ENCODE data around the gene KCNQ1.

The KCNQ1 gene

GRCh38 chr11:2794046-2794967 is 349.5 kb downstream of the KCNQ1 start:
- no peak for TF ChIP-seq CTCF (IDR thresholded peaks at IDR 0.05; ENCODE audit: low read depth, low read length)
- DNase-seq (ENCODE audit: extremely low read depth, low read depth) = no peak

- TF ChIP-seq CTCF (IDR thresholded peaks at IDR 0.05; ENCODE audit: low read depth, low read length) = no peak
- no peak for DNase-seq (ENCODE audit: extremely low read depth, low read depth)
Measured at GRCh38 chr11:2794968-2795322, 350.1 kb downstream of the KCNQ1 start.

DNA sequence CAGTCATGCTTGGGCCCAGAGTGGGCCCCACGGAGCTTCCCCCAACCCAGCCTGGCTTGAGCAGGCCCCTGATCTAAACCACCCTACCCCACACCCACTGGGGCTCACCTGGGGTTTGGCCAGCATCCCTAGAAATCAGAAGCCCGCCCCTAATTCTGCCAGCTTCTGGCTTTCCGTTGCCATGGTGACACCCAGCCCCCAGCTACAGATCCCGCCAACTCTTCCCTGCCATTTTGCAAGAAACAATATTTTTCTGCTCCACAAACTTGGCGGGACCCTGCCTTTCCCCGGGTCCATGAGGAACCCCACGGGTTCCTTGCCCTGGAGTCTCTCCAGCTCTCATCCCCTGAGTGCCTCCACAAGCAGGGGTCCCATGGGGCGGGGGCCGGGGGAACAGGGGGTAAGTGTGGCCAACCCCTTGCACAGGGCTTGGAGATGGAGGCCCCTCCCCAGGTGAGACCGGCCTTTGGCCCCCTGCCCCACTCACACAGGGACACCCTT is 350.7 kb downstream of the KCNQ1 start:
- DNase-seq (ENCODE audit: extremely low read depth, low read depth) = no peak
- TF ChIP-seq CTCF (IDR thresholded peaks at IDR 0.05; ENCODE audit: low read depth, low read length) = no peak

GRCh38 chr11:2796091-2796490 is 351.3 kb downstream of the KCNQ1 start:
- no peak for DNase-seq (ENCODE audit: extremely low read depth, low read depth)
- no peak for TF ChIP-seq CTCF (IDR thresholded peaks at IDR 0.05; ENCODE audit: low read depth, low read length)

DNA sequence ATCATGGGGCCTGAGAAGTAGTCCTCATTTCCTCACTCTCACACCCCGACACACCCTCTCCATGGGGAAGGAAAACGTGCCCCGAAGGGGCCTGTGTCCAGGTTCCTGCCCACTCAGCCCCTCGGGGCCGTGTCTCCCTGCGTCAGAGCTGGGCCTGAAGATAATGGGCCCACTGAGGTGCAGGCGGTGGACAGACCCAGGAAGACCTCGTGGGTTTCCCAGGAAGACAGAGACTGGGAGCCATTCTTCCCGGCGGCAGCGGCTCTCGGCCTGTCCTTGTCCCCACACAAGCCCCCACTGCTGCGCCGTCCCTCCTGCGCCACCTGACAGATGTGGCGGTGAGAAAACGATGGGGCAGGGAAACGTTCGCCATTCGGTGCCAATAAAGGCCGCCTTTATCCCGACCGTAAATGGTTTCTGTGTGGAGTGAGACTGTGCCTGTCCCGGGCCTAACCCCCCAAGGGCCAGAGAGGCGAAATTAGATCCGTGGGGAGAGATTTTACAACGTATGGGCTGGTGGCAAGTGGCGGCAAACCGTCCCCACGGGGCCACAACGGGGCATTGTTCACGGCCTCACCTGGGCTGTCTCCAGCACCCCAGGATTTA is 351.8 kb downstream of the KCNQ1 start:
- no peak for TF ChIP-seq CTCF (IDR thresholded peaks at IDR 0.05; ENCODE audit: low read depth, low read length)

GRCh38 chr11:2797121-2797711 is 352.4 kb downstream of the KCNQ1 start:
- no peak for TF ChIP-seq CTCF (IDR thresholded peaks at IDR 0.05; ENCODE audit: low read depth, low read length)

More for the DNA sequence above, 351.8 kb downstream of the KCNQ1 start:
- no peak for DNase-seq (ENCODE audit: extremely low read depth, low read depth)

More at GRCh38 chr11:2797121-2797711, 352.4 kb downstream of the KCNQ1 start:
- no peak for DNase-seq (ENCODE audit: extremely low read depth, low read depth)
